Lung (tissue), 12 donors: ENCODE data around the gene PTCHD1. TPM values are rescaled to one million over a fixed set of nuclear protein-coding genes. Genes with fewer than 3 reads are reported as not detected.

ENCODE experiments used
- ATAC-seq: fragments of 200-7000 bp; cut with Tn5 transposase; one replicate; pipeline ENCODE4 v1.9.1; 2020; ENCODE audit warnings: moderate number of reproducible peaks; ENCODE audit not compliant: insufficient read depth, low FRiP score
- DNase-seq, 3 donors: peaks; one replicate each; pipeline ENCODE4 v3.0.0-alpha.2; 2013 to 2017
- H3K27ac ChIP-seq, 2 donors: one replicate each; pipeline ENCODE4 v1.5.1; 2013; ENCODE audit warnings: mild to moderate bottlenecking in 2 of 2, moderate library complexity in 2 of 2, control low read depth in 1 of 2, inconsistent platforms in 1 of 2, low read depth in 1 of 2, low read length in 1 of 2
- H3K27me3 ChIP-seq, 3 donors: one replicate each; pipeline ENCODE4 v1.5.1; 2013; ENCODE audit warnings: low read length in 2 of 3; ENCODE audit not compliant: control insufficient read depth in 3 of 3, insufficient read depth in 3 of 3
- H3K36me3 ChIP-seq, 4 donors: one replicate each; pipeline ENCODE4 v1.5.1; 2013; ENCODE audit warnings: low read length in 4 of 4, mild to moderate bottlenecking in 1 of 4, moderate library complexity in 1 of 4; ENCODE audit not compliant: control insufficient read depth in 4 of 4, insufficient read depth in 4 of 4
- H3K4me1 ChIP-seq, 5 donors: one replicate each; pipeline ENCODE4 v1.5.1; 2013; ENCODE audit warnings: low read length in 5 of 5, mild to moderate bottlenecking in 2 of 5, moderate library complexity in 1 of 5; ENCODE audit not compliant: control insufficient read depth in 5 of 5, insufficient read depth in 5 of 5
- H3K4me3 ChIP-seq: one replicate; pipeline ENCODE4 v1.5.1; 2013; ENCODE audit warnings: mild to moderate bottlenecking, control low read depth, moderate library complexity
- H3K9ac ChIP-seq, 2 donors: one replicate each; pipeline ENCODE4 v1.5.1; 2013; ENCODE audit warnings: low read length in 2 of 2, control low read depth in 1 of 2; ENCODE audit not compliant: insufficient read depth in 1 of 2
- H3K9me3 ChIP-seq, 4 donors: one replicate each; pipeline ENCODE4 v1.5.1; 2013; ENCODE audit warnings: low read length in 3 of 4, mild to moderate bottlenecking in 1 of 4, moderate library complexity in 1 of 4; ENCODE audit not compliant: control insufficient read depth in 4 of 4, insufficient read depth in 3 of 4
- WGBS, 2 donors: extraction: QIAGEN DNeasy Blood & Tissue Kit; methylation state at CpG; one replicate each; pipeline ENCODE4 v1.1.7; 2013; 5-methylcytosine and 5-hydroxymethylcytosine counted together
- polyA plus RNA-seq, 2 donors: library from polyadenylated mRNA; stranded (reverse); fragments of 200-250 nt; gene quantifications; one replicate each; pipeline ENCODE4 v1.2.1, GENCODE V29; 2013
- total RNA-seq, 2 donors: library from RNA; depleted of rRNA in 1 of 2; stranded (reverse); fragments of >200 nt in 1 of 2; gene quantifications; one replicate each; pipeline ENCODE4 v1.2.1, GENCODE V29; 2014 to 2021
- TF ChIP-seq, protein P1 (sequence below): IDR thresholded peaks from 2 replicates; pipeline ENCODE4 v1.5.1; 2012; ENCODE audit warnings: mild to moderate bottlenecking; ENCODE audit errors: control extremely low read depth, extremely low read depth
- donor health status: control.
- donor health status: control.
- donor health status: Bipolar disorder and iron deficiency.
- donor health status: healthy.
- donor health status: DM: yes; HTN: yes; CAD: no.

Gene PTCHD1
- total and polyA plus RNA-seq, 4 donors, result 0.01 to 0.48 (median 0.32) TPM

DNA sequence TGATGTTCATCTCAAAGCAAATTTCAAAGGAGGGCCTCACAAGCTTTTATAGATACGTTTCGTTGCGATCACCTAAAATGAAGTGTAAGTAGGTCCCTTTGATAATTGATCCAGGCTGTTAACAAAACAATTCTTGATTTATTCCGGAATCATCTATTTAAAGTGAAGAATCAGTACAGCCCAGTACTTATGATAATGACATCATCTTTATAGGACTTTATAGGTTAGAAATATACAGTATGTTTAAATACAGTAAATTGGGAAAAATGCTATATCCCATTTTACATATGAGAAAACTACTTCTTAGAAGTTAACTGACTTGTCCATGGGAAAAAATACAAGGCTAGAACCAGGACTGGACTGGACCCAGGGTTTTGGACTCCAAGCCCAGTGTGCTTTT lies 3.7 kb downstream of the PTCHD1 start:
- Histone ChIP-seq H3K9ac (no peak overlapping the region), H3K27ac (no peak overlapping the region), H3K27me3 (peaks cover 9 to 43% (median 39%) of the 10 kb centered on the region in 3 donors), H3K36me3 (no peaks in the 10 kb centered on the region), H3K4me3 (no peak overlapping the region), H3K4me1 (peaks cover 0 to 8% (median 0%) of the 10 kb centered on the region in 5 donors), H3K9me3 (peaks cover 0 to 6% (median 0%) of the 10 kb centered on the region in 4 donors)
- TF ChIP-seq, protein P1, sequence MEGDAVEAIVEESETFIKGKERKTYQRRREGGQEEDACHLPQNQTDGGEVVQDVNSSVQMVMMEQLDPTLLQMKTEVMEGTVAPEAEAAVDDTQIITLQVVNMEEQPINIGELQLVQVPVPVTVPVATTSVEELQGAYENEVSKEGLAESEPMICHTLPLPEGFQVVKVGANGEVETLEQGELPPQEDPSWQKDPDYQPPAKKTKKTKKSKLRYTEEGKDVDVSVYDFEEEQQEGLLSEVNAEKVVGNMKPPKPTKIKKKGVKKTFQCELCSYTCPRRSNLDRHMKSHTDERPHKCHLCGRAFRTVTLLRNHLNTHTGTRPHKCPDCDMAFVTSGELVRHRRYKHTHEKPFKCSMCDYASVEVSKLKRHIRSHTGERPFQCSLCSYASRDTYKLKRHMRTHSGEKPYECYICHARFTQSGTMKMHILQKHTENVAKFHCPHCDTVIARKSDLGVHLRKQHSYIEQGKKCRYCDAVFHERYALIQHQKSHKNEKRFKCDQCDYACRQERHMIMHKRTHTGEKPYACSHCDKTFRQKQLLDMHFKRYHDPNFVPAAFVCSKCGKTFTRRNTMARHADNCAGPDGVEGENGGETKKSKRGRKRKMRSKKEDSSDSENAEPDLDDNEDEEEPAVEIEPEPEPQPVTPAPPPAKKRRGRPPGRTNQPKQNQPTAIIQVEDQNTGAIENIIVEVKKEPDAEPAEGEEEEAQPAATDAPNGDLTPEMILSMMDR, result no peak
- 78 to 90% methylated on average over 4 of the region's 4 CpGs for WGBS, 2 donors
- ATAC-seq, result no peak
- DNase-seq, result no peak

DNA sequence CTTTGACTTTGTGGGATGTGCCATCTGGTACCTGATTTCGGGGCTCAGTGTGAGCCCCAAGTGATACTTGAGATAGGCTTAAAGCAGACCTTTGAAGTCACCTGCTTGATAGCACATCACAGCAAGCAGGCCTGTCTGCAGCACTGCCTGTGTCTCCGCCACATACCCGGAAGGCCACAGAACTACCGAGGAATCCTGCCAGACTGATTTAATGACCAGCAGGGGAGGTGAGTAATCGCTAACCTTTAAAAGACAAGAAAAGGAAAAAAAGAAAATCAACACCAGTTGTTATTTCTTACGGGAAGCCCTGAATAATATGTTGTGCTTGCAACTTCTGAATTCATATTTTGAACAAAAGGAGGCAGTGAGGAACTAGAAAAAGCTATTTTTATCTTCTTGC lies 6.8 kb downstream of the PTCHD1 start:
- H3K27me3 ChIP-seq, result peaks cover 0 to 42% (median 29%) of the 10 kb centered on the region in 3 donors
- H3K36me3 ChIP-seq, result no peaks in the 10 kb centered on the region
- H3K9me3 ChIP-seq, result no peaks in the 10 kb centered on the region
- TF ChIP-seq, protein P1, result no peak
- ATAC-seq (no peak), DNase-seq (no peak)
- WGBS, 2 donors, result 54 to 75% methylated on average over 6 of the region's 6 CpGs
- no peak overlapping the region for H3K9ac ChIP-seq
- H3K27ac ChIP-seq, result no peak overlapping the region
- no peaks in the 10 kb centered on the region for H3K4me1 ChIP-seq
- no peak overlapping the region for H3K4me3 ChIP-seq

DNA sequence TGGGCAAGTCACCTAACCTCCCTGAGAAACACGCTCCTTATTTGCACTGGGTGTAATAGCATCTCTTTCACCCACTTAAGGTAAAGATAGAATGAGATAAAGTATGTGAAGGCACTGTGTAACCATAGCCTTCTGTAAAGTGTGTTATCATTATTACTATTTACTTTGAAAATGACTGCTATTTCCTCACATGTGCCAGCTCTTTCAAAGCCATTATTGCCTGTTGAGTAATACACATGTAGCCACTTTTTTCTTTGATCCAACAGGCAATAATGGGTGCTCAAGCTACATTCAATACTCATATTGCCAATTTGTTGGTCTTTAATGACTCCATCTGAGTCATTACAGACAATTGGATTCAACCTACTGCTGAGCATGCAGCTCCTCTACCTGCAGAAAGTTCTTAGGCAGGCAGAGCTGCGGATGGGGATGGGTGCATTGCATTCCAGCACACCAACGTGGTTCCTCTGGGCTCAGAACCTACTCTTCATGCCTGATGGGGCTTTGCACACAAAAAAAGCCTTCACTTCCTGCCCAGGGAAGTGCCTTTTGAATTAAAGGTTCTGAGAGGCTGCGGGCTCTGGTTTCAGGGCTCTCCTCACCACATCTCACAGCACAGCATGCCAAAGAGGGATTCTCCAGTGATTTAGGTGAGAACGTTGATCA lies 9.7 kb downstream of the PTCHD1 start:
- ATAC-seq (no peak), DNase-seq (no peak)
- Histone ChIP-seq H3K4me1 (no peaks in the 10 kb centered on the region), H3K4me3 (no peak overlapping the region), H3K36me3 (no peaks in the 10 kb centered on the region), H3K9me3 (no peaks in the 10 kb centered on the region), H3K27ac (no peak overlapping the region), H3K9ac (no peak overlapping the region), H3K27me3 (peaks cover 0 to 23% (median 15%) of the 10 kb centered on the region in 3 donors)
- TF ChIP-seq, protein P1, result no peak
- 45 to 70% methylated on average over 5 of the region's 5 CpGs for WGBS, 2 donors

DNA sequence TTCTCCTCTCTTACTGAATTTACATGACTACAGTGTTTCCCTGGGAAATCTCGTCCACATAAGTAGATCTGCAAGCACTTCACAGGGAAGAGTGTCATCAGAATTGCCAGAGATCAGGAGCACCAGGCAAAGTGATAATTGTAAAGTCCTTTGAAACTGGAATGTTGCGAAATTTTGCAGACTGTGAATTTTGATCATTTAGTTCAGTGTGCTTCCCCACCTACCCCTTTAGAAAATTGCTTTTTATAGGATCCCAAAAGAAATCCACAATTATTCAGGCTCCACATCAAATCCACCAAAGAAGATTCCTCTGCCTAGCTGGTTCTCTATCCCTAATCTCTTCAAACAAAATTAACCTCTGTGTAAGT lies 10.2 kb downstream of the PTCHD1 start:
- Histone ChIP-seq H3K4me1 (no peaks in the 10 kb centered on the region), H3K4me3 (no peak overlapping the region), H3K9me3 (no peaks in the 10 kb centered on the region), H3K27me3 (peaks cover 0 to 19% (median 10%) of the 10 kb centered on the region in 3 donors), H3K27ac (no peak overlapping the region), H3K36me3 (no peaks in the 10 kb centered on the region), H3K9ac (no peak overlapping the region)
- ATAC-seq, result no peak
- TF ChIP-seq, protein P1, result no peak
- no peak for DNase-seq
- 46 to 75% methylated on average over 2 of the region's 2 CpGs for WGBS, 2 donors
